ENCODE results near the gene SLC7A5. TPM values are rescaled to one million over a fixed set of nuclear protein-coding genes. Genes with fewer than 3 reads are reported as not detected.

The SLC7A5 gene
- total and polyA plus RNA-seq, 2 of the 13 experiments (the other 11 are each of a cell fraction or from before 2014, with no cell fraction given): 79.6 to 155 TPM

GRCh38 chr16:87854053-87854906 is 15.0 kb downstream of the SLC7A5 start (continued):
- TF ChIP-seq ZNF318 (CRISPR knock-in tag; IDR thresholded peaks at IDR 0.05) (no peak), MNT (IDR thresholded peaks at IDR 0.05) (no peak), ZNF570 (CRISPR knock-in tag; IDR thresholded peaks at IDR 0.05; ENCODE audit: borderline replicate concordance) (no peak), ZNF180 (CRISPR knock-in tag; IDR thresholded peaks at IDR 0.05; ENCODE audit: borderline replicate concordance, low read depth) (no peak), ZNF619 (CRISPR knock-in tag; IDR thresholded peaks at IDR 0.05) (no peak; the same call in 1 of the 2 replicates), ZKSCAN8 (CRISPR knock-in tag; IDR thresholded peaks at IDR 0.05; ENCODE audit: borderline replicate concordance) (no peak; the same call in 1 of the 2 replicates), ARNT2 (CRISPR knock-in tag; IDR thresholded peaks at IDR 0.05; ENCODE audit: low read depth) (0 out of 2 replicates have a peak, but pooled peaks have one; percentile 18), CREM (IDR thresholded peaks at IDR 0.05) (peak; percentile 13), CREM (CRISPR knock-in tag; IDR thresholded peaks at IDR 0.05) (no peak), SMAD9 (CRISPR knock-in tag; IDR thresholded peaks at IDR 0.05) (no peak), ZNF879 (CRISPR knock-in tag; IDR thresholded peaks at IDR 0.05) (no peak), FOXK1 (CRISPR knock-in tag; IDR thresholded peaks at IDR 0.05; ENCODE audit: borderline replicate concordance, low read depth) (no peak), HOXA5 (CRISPR knock-in tag; IDR thresholded peaks at IDR 0.05) (0 out of 2 replicates have a peak, but pooled peaks have one; percentile 32)
